Aorta (tissue), 5 donors: ENCODE results near the gene ILK. TPM values are rescaled to one million over a fixed set of nuclear protein-coding genes. Genes with fewer than 3 reads are reported as not detected.

Experiments
- ATAC-seq: fragments of 200-7000 bp; cut with Tn5 transposase; one replicate; pipeline ENCODE4 v1.9.1; 2022; ENCODE audit warnings: moderate library complexity; ENCODE audit not compliant: low FRiP score
- DNase-seq, 2 donors: peaks; one replicate each; pipeline ENCODE4 v3.0.0-alpha.2; 2020
- H3K27ac ChIP-seq, 2 donors: one replicate each; pipeline ENCODE4 v1.5.1; 2013; ENCODE audit warnings: low read length in 2 of 2, mild to moderate bottlenecking in 2 of 2, moderate library complexity in 2 of 2, control low read depth in 1 of 2, inconsistent platforms in 1 of 2, low read depth in 1 of 2
- H3K27me3 ChIP-seq, 2 donors: one replicate each; pipeline ENCODE4 v1.6.1; 2013; ENCODE audit warnings: control low read depth in 1 of 2, low read length in 1 of 2, mild to moderate bottlenecking in 1 of 2, moderate library complexity in 1 of 2; ENCODE audit not compliant: insufficient read depth in 2 of 2, control insufficient read depth in 1 of 2
- H3K36me3 ChIP-seq, 2 donors: one replicate each; pipeline ENCODE4 v1.6.1; 2013; ENCODE audit warnings: control low read depth in 1 of 2, low read length in 1 of 2, mild to moderate bottlenecking in 1 of 2; ENCODE audit not compliant: insufficient read depth in 2 of 2, control insufficient read depth in 1 of 2
- H3K4me1 ChIP-seq, 2 donors: one replicate each; pipeline ENCODE4 v1.6.1; 2013; ENCODE audit warnings: low read length in 2 of 2, control low read depth in 1 of 2, mild to moderate bottlenecking in 1 of 2, moderate library complexity in 1 of 2; ENCODE audit not compliant: insufficient read depth in 2 of 2, control insufficient read depth in 1 of 2
- H3K4me3 ChIP-seq, 2 donors: one replicate each; pipeline ENCODE4 v1.5.1; 2013; ENCODE audit warnings: low read length in 2 of 2, control low read depth in 1 of 2, mild to moderate bottlenecking in 1 of 2
- H3K9me3 ChIP-seq: one replicate; pipeline ENCODE4 v1.6.1; 2013; ENCODE audit warnings: mild to moderate bottlenecking, low read length; ENCODE audit not compliant: control insufficient read depth
- WGBS, 2 donors: extraction: QIAGEN DNeasy Blood & Tissue Kit; methylation state at CpG; one replicate each; pipeline ENCODE4 v1.1.7; 2013; 5-methylcytosine and 5-hydroxymethylcytosine counted together
- intact Hi-C, 2 donors: fragments of 100-400 bp; cut with DNase I; formaldehyde crosslinking; loops; one replicate each; pipeline versions ENCODE4 v1.14.2 to v1.15.0; 2022
- polyA plus RNA-seq, 2 donors: library from polyadenylated mRNA; stranded (reverse); fragments of 200-250 nt; gene quantifications; one replicate each; pipeline ENCODE4 v1.2.3, GENCODE V29; 2013
- total RNA-seq, 2 donors: library from RNA; stranded (reverse); fragmentation: NEBNext Ultra II Directional; extraction: Animal tissue kit (Norgen Biotek cat#: 25700); gene quantifications; one replicate each; pipeline ENCODE4 v1.2.1, GENCODE V29; 2021
- donor health status: healthy with polysubstance abuse.
- donor health status: Bipolar disorder and iron deficiency.
- donor health status: DM: no; HTN: no; CAD: no.
- donor health status: DM: no; HTN: no; CAD: no.
- donor health status: DM: yes; HTN: yes; CAD: no.

ILK gene
- total and polyA plus RNA-seq, 4 donors, result 287 to 562 (median 431) TPM

- H3K4me3 ChIP-seq, result no peak overlapping the region
- H3K27me3 ChIP-seq, result no peaks in the 10 kb centered on the region
- intact Hi-C loops, result no loop called here
- no peaks in the 10 kb centered on the region for H3K4me1 ChIP-seq
- peaks cover 0 to 1% of the 10 kb centered on the region in 2 donors for H3K36me3 ChIP-seq
- DNase-seq, result peak in 1 of 2 donors; percentile 47
- 93 to 97% methylated on average over 4 of the region's 4 CpGs for WGBS, 2 donors
- H3K9me3 ChIP-seq, result no peaks in the 10 kb centered on the region
- no peak overlapping the region for H3K27ac ChIP-seq
- no peak for ATAC-seq
Observed at GRCh38 chr11:6563121-6563619, 40.4 kb upstream of the ILK start.

DNA sequence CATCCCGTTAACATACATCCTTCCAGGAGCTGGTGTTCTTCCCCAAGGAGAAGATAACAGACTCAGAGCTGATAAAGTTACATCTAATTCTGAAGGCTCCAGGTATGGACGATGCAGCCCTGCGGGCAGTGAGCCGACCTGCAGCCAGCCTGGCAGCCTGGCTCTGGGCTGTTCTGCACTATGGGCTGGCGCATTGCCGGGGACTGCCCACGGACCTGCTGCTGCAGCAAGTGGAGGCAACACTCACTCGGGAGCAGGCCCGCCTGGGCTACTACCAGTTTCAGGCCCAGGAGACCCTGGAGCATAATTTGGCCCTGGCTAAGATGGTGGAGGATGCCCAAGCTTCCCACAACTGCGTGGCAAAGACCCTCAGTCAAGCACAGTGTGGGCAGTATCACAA is 39.9 kb upstream of the ILK start:
- Histone ChIP-seq H3K27me3 (no peaks in the 10 kb centered on the region), H3K4me3 (no peak overlapping the region), H3K4me1 (no peaks in the 10 kb centered on the region), H3K27ac (no peak overlapping the region), H3K36me3 (peaks cover 0 to 1% of the 10 kb centered on the region in 2 donors), H3K9me3 (no peaks in the 10 kb centered on the region)
- peak in 1 of 2 donors; percentile 46 for DNase-seq
- intact Hi-C loops, result no loop called here
- WGBS, 2 donors, result 94 to 96% methylated on average over 9 to 10 of the region's 10 CpGs
- no peak for ATAC-seq

DNA sequence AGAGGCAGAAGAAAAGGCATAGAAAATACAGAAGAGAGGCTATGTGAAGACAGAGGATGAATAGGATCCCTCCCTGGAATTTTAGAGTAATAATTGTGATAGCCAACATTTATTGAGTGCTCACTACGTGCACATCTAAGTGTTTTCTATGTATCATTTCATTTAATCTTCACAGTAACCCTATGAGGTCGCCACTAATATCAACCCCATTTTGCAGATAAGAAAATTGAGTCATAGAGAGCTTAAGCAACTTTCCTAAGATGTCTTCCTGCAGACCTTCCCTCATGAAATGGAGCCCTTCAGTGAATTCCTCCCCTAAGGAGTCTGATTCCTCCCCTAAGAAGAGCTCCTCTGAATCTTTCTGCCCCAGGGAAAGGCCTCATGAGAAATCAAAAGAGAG is 38.2 kb upstream of the ILK start:
- H3K9me3 ChIP-seq, result no peaks in the 10 kb centered on the region
- ATAC-seq (no peak), DNase-seq (no peak)
- WGBS, 2 donors, result 71 to 97% methylated on average over 2 of the region's 2 CpGs
- no peaks in the 10 kb centered on the region for H3K4me1 ChIP-seq
- H3K27me3 ChIP-seq, result no peaks in the 10 kb centered on the region
- H3K36me3 ChIP-seq, result no peaks in the 10 kb centered on the region
- H3K27ac ChIP-seq, result no peak overlapping the region
- no peak overlapping the region for H3K4me3 ChIP-seq
- intact Hi-C loops, result no loop called here

DNA sequence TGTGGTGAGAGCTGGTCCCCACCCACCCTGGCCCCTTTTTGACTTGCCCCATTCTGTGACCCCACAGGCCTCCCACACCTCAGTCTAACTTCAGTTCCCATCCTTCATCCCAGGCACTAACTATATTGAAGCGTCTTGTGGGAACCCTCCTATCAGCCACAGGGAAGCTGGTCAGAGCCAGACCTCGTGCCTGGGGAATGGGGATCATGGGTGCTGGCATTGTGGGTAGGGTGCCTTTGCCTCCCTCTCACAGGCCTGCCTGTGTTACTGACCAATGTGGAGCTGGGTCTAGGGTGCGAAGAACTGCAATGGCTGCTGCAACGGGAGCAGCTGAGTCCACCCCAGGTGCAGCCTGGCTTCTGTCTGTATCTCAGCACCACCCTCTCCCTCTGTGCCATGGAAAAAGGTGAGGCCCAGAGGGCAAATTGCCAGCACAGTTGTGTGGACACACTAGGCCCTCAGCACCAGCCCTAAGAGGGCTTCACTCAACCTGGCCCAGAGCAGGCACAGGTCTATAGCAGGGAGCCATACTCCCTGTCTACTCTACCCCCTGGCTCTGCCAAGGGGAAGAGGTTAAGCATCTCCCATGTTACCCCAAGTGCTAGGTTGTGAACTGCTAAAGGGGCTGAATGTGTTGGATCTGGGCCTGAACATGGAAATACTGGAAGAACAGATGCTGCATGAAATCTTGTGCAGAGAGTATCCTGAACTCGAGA is 37.4 kb upstream of the ILK start:
- peak in 1 of 2 donors; percentile 51 for DNase-seq
- Histone ChIP-seq H3K36me3 (no peaks in the 10 kb centered on the region), H3K4me3 (no peak overlapping the region), H3K27me3 (no peaks in the 10 kb centered on the region), H3K9me3 (no peaks in the 10 kb centered on the region), H3K4me1 (no peaks in the 10 kb centered on the region), H3K27ac (no peak overlapping the region)
- ATAC-seq, result no peak
- intact Hi-C loops, result no loop called here
- WGBS, 2 donors, result 89 to 92% methylated on average over 5 of the region's 5 CpGs

- Histone ChIP-seq H3K9me3 (no peaks in the 10 kb centered on the region), H3K4me1 (no peaks in the 10 kb centered on the region), H3K36me3 (no peaks in the 10 kb centered on the region), H3K4me3 (no peak overlapping the region), H3K27ac (no peak overlapping the region), H3K27me3 (no peaks in the 10 kb centered on the region)
- 87% methylated on average over 13 of the region's 13 CpGs for WGBS, 2 donors
- DNase-seq (peak in 1 of 2 donors; percentile 42), ATAC-seq (no peak)
- intact Hi-C loops, result no loop called here
Observed at GRCh38 chr11:6566704-6567370, 36.7 kb upstream of the ILK start.

GRCh38 chr11:6567371-6567745 is 36.2 kb upstream of the ILK start:
- H3K4me1 ChIP-seq, result no peaks in the 10 kb centered on the region
- intact Hi-C loops, result no loop called here
- H3K9me3 ChIP-seq, result no peaks in the 10 kb centered on the region
- H3K36me3 ChIP-seq, result no peaks in the 10 kb centered on the region
- 89 to 91% methylated on average over 7 of the region's 7 CpGs for WGBS, 2 donors
- no peak overlapping the region for H3K27ac ChIP-seq
- no peak for ATAC-seq
- no peaks in the 10 kb centered on the region for H3K27me3 ChIP-seq
- no peak overlapping the region for H3K4me3 ChIP-seq
- peak in 1 of 2 donors; percentile 71 for DNase-seq

GRCh38 chr11:6568191-6568918 is 35.2 kb upstream of the ILK start:
- Histone ChIP-seq H3K27me3 (no peaks in the 10 kb centered on the region), H3K36me3 (no peaks in the 10 kb centered on the region), H3K4me3 (no peak overlapping the region), H3K4me1 (no peaks in the 10 kb centered on the region), H3K9me3 (no peaks in the 10 kb centered on the region), H3K27ac (no peak overlapping the region)
- WGBS, 2 donors, result 51 to 54% methylated on average over 4 of the region's 4 CpGs
- ATAC-seq, result no peak
- DNase-seq, result peak in 1 of 2 donors; percentile 44
- intact Hi-C loops, result no loop called here

DNA sequence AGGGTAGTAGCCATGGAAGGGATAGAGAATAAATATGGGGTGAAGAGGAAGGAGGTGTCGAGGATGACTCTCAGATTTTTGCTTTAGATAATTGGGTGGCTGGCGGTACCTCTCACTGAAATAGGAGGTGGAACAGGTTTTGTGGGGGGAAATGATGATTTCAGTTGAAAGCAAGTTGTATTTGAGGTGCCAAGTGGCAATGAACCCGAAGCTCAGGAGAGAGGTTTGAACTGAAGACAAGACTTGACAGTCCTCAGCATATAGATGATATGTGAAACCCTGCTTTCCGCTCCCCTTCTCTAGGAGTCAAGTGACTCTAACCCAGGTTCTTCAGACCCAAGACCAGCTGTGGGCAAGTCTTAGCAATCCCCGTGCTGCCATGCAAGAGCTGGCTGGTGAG is 33.9 kb upstream of the ILK start:
- H3K27me3 ChIP-seq, result no peaks in the 10 kb centered on the region
- no peak overlapping the region for H3K4me3 ChIP-seq
- intact Hi-C loops, result no loop called here
- 87 to 97% methylated on average over 5 of the region's 5 CpGs for WGBS, 2 donors
- no peak overlapping the region for H3K27ac ChIP-seq
- H3K4me1 ChIP-seq, result no peaks in the 10 kb centered on the region
- no peaks in the 10 kb centered on the region for H3K36me3 ChIP-seq
- H3K9me3 ChIP-seq, result no peaks in the 10 kb centered on the region
- no peak for ATAC-seq
- DNase-seq, result no peak
